ENCODE data around the gene VPS13D. TPM values are rescaled to one million over a fixed set of nuclear protein-coding genes. Genes with fewer than 3 reads are reported as not detected.

VPS13D gene
- total RNA-seq, 1 experiment from 2014 or later, result 31.6 TPM

DNA sequence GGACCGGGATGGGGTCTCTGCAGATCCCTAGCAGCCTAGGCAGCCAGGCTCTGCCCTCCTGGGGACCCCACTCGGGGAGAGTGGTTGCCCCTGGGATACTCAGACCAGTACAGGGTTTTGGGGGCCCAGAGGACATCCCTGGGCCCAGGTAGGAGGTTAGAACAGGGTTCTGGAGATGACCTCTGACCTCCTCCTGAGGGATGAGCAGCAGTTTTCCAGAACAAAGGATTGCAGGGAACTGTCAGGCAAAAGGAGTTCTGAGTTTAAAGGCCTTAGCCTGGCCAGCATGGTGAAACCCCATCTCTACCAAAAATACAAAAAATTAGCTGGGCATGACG is 20.4 kb upstream of the VPS13D start:
- ChIA-PET RAD21 (ENCODE audit: low non-redundant PET in 1 of 2, low total read pairs in 2 of 2, uncharacterized antibody in 2 of 2, unreplicated experiment in 2 of 2) (interaction anchor here (2.7 to 3.3 kb wide), 2 partner anchors 84 to 85 kb away, joined by 14 to 15 read pairs; no protein-coding TSS in a partner anchor), POLR2A (no interaction called here), CTCF (interaction anchor here (4.0 kb wide), 1 partner anchor 84 kb away, joined by 63 read pairs; no protein-coding TSS in a partner anchor)
- Histone ChIP-seq H3K79me2 (ENCODE audit: insufficient read depth, low read length) (no peaks in the 10 kb centered on the region), H3K36me3 (ENCODE audit: control insufficient read depth in 1 of 2, insufficient read depth in 2 of 2, low read length in 2 of 2) (no peaks in the 10 kb centered on the region), H4K20me1 (ENCODE audit: insufficient read depth) (no peaks in the 10 kb centered on the region), H3K4me2 (ENCODE audit: low read length) (no peak overlapping the region), H3K4me1 (ENCODE audit: control insufficient read depth in 1 of 2, insufficient read depth in 2 of 2, low read length in 2 of 2) (peaks cover 6 to 9% of the 10 kb centered on the region in 2 experiments; a peak in 3 of 4 replicates), H3K9me2 (ENCODE audit: insufficient read depth) (no peaks in the 10 kb centered on the region), H3K27me3 (ENCODE audit: insufficient read depth, low read length) (no peaks in the 10 kb centered on the region), H3K27ac (ENCODE audit: low read depth, low read length) (no peak overlapping the region), H3K9me3 (ENCODE audit: control insufficient read depth in 1 of 2, insufficient read depth in 1 of 2, low read depth in 1 of 2, low read length in 2 of 2) (no peaks in the 10 kb centered on the region), H3K4me3 (replicated peaks in 1 of 2; ENCODE audit: low read depth in 1 of 2, low read length in 2 of 2) (no peak overlapping the region), H2AFZ (ENCODE audit: low read depth, low read length, poor library complexity, severe bottlenecking) (no peak overlapping the region), H3K9ac (ENCODE audit: low read length) (no peak overlapping the region)
- no TSS peak for BruUV-seq (replicated peaks)
- DNase-seq (ENCODE audit: low read depth, low spot score), result no peak
- intact Hi-C loops (cut with micrococcal nuclease), result loop anchor here (1.0 to 10.0 kb wide), 2 partner anchors 85 to 375 kb away; no protein-coding TSS in a partner anchor
- no peak for ATAC-seq
- TF ChIP-seq ZNF274 (IDR thresholded peaks at IDR 0.05; ENCODE audit: low read depth, low read length), result no peak
- no peak for TF ChIP-seq ZFX (IDR thresholded peaks at IDR 0.05)
- TF ChIP-seq JUND (IDR thresholded peaks at IDR 0.05), result no peak
- TF ChIP-seq, protein P1, sequence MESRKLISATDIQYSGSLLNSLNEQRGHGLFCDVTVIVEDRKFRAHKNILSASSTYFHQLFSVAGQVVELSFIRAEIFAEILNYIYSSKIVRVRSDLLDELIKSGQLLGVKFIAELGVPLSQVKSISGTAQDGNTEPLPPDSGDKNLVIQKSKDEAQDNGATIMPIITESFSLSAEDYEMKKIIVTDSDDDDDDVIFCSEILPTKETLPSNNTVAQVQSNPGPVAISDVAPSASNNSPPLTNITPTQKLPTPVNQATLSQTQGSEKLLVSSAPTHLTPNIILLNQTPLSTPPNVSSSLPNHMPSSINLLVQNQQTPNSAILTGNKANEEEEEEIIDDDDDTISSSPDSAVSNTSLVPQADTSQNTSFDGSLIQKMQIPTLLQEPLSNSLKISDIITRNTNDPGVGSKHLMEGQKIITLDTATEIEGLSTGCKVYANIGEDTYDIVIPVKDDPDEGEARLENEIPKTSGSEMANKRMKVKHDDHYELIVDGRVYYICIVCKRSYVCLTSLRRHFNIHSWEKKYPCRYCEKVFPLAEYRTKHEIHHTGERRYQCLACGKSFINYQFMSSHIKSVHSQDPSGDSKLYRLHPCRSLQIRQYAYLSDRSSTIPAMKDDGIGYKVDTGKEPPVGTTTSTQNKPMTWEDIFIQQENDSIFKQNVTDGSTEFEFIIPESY (IDR thresholded peaks at IDR 0.05; ENCODE audit: extremely low read depth, insufficient replicate concordance, low read length), result no peak
- no peak for TF ChIP-seq SRF (IDR thresholded peaks at IDR 0.05; ENCODE audit: low read depth)
- TF ChIP-seq, protein P2, sequence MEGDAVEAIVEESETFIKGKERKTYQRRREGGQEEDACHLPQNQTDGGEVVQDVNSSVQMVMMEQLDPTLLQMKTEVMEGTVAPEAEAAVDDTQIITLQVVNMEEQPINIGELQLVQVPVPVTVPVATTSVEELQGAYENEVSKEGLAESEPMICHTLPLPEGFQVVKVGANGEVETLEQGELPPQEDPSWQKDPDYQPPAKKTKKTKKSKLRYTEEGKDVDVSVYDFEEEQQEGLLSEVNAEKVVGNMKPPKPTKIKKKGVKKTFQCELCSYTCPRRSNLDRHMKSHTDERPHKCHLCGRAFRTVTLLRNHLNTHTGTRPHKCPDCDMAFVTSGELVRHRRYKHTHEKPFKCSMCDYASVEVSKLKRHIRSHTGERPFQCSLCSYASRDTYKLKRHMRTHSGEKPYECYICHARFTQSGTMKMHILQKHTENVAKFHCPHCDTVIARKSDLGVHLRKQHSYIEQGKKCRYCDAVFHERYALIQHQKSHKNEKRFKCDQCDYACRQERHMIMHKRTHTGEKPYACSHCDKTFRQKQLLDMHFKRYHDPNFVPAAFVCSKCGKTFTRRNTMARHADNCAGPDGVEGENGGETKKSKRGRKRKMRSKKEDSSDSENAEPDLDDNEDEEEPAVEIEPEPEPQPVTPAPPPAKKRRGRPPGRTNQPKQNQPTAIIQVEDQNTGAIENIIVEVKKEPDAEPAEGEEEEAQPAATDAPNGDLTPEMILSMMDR (IDR thresholded peaks at IDR 0.05 in 2 of 3, conservative IDR thresholded peaks at IDR 0.05 in 1 of 3; ENCODE audit: borderline replicate concordance in 1 of 3, insufficient read depth in 1 of 3, low read depth in 2 of 3, low read length in 2 of 3), result no peak
- TF ChIP-seq SIN3A (IDR thresholded peaks at IDR 0.05; ENCODE audit: low read depth), result no peak
- TF ChIP-seq SP1 (IDR thresholded peaks at IDR 0.05; ENCODE audit: low read depth), result no peak
- TF ChIP-seq, protein P3, sequence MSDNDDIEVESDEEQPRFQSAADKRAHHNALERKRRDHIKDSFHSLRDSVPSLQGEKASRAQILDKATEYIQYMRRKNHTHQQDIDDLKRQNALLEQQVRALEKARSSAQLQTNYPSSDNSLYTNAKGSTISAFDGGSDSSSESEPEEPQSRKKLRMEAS (IDR thresholded peaks at IDR 0.05), result no peak
- no peak for TF ChIP-seq EZH2phosphoT487 (IDR thresholded peaks at IDR 0.05; ENCODE audit: borderline replicate concordance)
- TF ChIP-seq EZH2 (IDR thresholded peaks at IDR 0.05), result no peak
- TF ChIP-seq FOSL1 (IDR thresholded peaks at IDR 0.05; ENCODE audit: low read depth), result no peak
- TF ChIP-seq TCF7L2 (IDR thresholded peaks at IDR 0.05; ENCODE audit: borderline replicate concordance, extremely low read depth, insufficient read depth, insufficient read length), result no peak
- no peak for TF ChIP-seq RAD21 (IDR thresholded peaks at IDR 0.05; ENCODE audit: low read depth)
- TF ChIP-seq ELF1 (IDR thresholded peaks at IDR 0.05; ENCODE audit: borderline replicate concordance, low read depth), result no peak
- no peak for TF ChIP-seq EGR1 (IDR thresholded peaks at IDR 0.05; ENCODE audit: low read depth)
- TF ChIP-seq POLR2A (IDR thresholded peaks at IDR 0.05; ENCODE audit: borderline replicate concordance, extremely low read depth, insufficient read depth, insufficient read length), result no peak

Data from HCT116 (cell line).